HepG2 (cell line): ENCODE results near the gene CST4. TPM values are rescaled to one million over a fixed set of nuclear protein-coding genes. Genes with fewer than 3 reads are reported as not detected.

Source experiments
- AGO2 ChIP-seq: fragments of 200-400 bp; formaldehyde crosslinking; optimal IDR thresholded peaks from 2 replicates; pipeline ENCODE3; 2017; ENCODE audit warnings: mild to moderate bottlenecking, low read depth, low read length, moderate library complexity
- ERF ChIP-seq: IDR thresholded peaks from 2 replicates; pipeline ENCODE4 v1.6.1; 2018; ENCODE audit warnings: missing biosample characterization, missing genetic modification reagents
- HNRNPLL ChIP-seq: fragments of 200-400 bp; formaldehyde crosslinking; IDR thresholded peaks from 2 replicates; pipeline ENCODE4 v1.6.1; 2017; ENCODE audit warnings: mild to moderate bottlenecking, low read depth, low read length; ENCODE audit not compliant: poor library complexity, severe bottlenecking
- HOXA7 ChIP-seq: sonication (generic); formaldehyde crosslinking; IDR thresholded peaks from 2 replicates; pipeline ENCODE4 v1.8.1; 2022; ENCODE audit warnings: mild to moderate bottlenecking, missing genetic modification reagents, moderate library complexity
- MBD4 ChIP-seq: IDR thresholded peaks from 2 replicates; pipeline ENCODE4 v1.6.1; 2012; ENCODE audit warnings: low read length, inconsistent platforms, borderline replicate concordance
- SMAD3 ChIP-seq: sonication (generic); formaldehyde crosslinking; IDR thresholded peaks from 2 replicates; pipeline ENCODE4 v1.4.0; 2020; ENCODE audit warnings: missing genetic modification reagents
- SNAPC2 ChIP-seq: sonication (generic); formaldehyde crosslinking; IDR thresholded peaks from 2 replicates; pipeline ENCODE4 v1.8.1; 2022; ENCODE audit warnings: mild to moderate bottlenecking, missing genetic modification reagents
- ZC3H4 ChIP-seq: sonication (generic); formaldehyde crosslinking; IDR thresholded peaks from 2 replicates; pipeline ENCODE4 v1.4.0; 2020; ENCODE audit warnings: missing genetic modification reagents, borderline replicate concordance
- ZMYM4 ChIP-seq: sonication (generic); formaldehyde crosslinking; IDR thresholded peaks from 2 replicates; pipeline ENCODE4 v1.8.1; 2023; ENCODE audit warnings: mild to moderate bottlenecking, missing genetic modification reagents
- ZNF136 ChIP-seq: sonication (generic); formaldehyde crosslinking; IDR thresholded peaks from 2 replicates; pipeline ENCODE4 v1.8.1; 2022; ENCODE audit warnings: low read depth, mild to moderate bottlenecking, moderate library complexity, missing genetic modification reagents
- ZNF335 ChIP-seq: sonication (generic); formaldehyde crosslinking; IDR thresholded peaks from 2 replicates; pipeline ENCODE4 v1.4.0; 2020; ENCODE audit warnings: missing genetic modification reagents
- ZNF33B ChIP-seq: sonication (generic); formaldehyde crosslinking; IDR thresholded peaks from 2 replicates; pipeline ENCODE4 v1.5.1; 2020; ENCODE audit warnings: mild to moderate bottlenecking, missing genetic modification reagents
- ZNF446 ChIP-seq: sonication (generic); formaldehyde crosslinking; IDR thresholded peaks from 2 replicates; pipeline ENCODE4 v1.5.0; 2020; ENCODE audit warnings: mild to moderate bottlenecking, missing genetic modification reagents
- ZNF674 ChIP-seq: sonication (generic); formaldehyde crosslinking; IDR thresholded peaks from 2 replicates; pipeline ENCODE4 v1.5.0; 2020; ENCODE audit warnings: low read depth, mild to moderate bottlenecking, missing genetic modification reagents
- ZSCAN20 ChIP-seq: sonication (generic); formaldehyde crosslinking; IDR thresholded peaks from 2 replicates; pipeline ENCODE4 v1.4.0; 2020; ENCODE audit warnings: missing genetic modification reagents, mild to moderate bottlenecking, borderline replicate concordance
- polyA plus RNA-seq, 8 experiments: library from polyadenylated mRNA; depleted of rRNA in 3 of 8; stranded (reverse) in 7 of 8; unstranded in 1 of 8; fragments of >200 nt; fragmentation: Illumina TruSeq in 4 of 8; extraction: Trizol in 4 of 8; gene quantifications; 2 replicates each; pipeline versions ENCODE4 v1.2.1 to v1.2.3, GENCODE V29; 2011 to 2016; ENCODE audit warnings: low read depth in 4 of 8, missing spikeins in 1 of 8, mixed read lengths in 1 of 8; ENCODE audit not compliant: insufficient read depth in 1 of 8
- total RNA-seq, 5 experiments: library from RNA; depleted of rRNA; stranded (reverse); fragments of >200 nt; fragmentation: Illumina TruSeq; extraction: Trizol; gene quantifications; 2 replicates each; pipeline ENCODE4 v1.2.3, GENCODE V29; 2016; ENCODE audit warnings: low read depth in 1 of 5
- TF ChIP-seq, protein P1 (sequence below): sonication (generic); formaldehyde crosslinking; IDR thresholded peaks from 2 replicates; pipeline ENCODE4 v1.4.0; 2020; ENCODE audit warnings: mild to moderate bottlenecking, missing genetic modification reagents
- TF ChIP-seq, protein P2 (sequence below): IDR thresholded peaks from 2 replicates; pipeline ENCODE4 v1.6.1; 2016; ENCODE audit warnings: mild to moderate bottlenecking
- TF ChIP-seq, protein P3 (sequence below): sonication (generic); formaldehyde crosslinking; IDR thresholded peaks from 2 replicates; pipeline ENCODE4 v1.5.1; 2020; ENCODE audit warnings: mild to moderate bottlenecking, moderate library complexity, missing genetic modification reagents
- TF ChIP-seq, protein P4 (sequence below): IDR thresholded peaks from 2 replicates; pipeline ENCODE4 v1.6.1; 2016; ENCODE audit warnings: low read depth, borderline replicate concordance

The CST4 gene
- total and polyA plus RNA-seq, 2 of the 13 experiments (the other 11 are each of a cell fraction or from before 2014, with no cell fraction given) = not detected

DNA sequence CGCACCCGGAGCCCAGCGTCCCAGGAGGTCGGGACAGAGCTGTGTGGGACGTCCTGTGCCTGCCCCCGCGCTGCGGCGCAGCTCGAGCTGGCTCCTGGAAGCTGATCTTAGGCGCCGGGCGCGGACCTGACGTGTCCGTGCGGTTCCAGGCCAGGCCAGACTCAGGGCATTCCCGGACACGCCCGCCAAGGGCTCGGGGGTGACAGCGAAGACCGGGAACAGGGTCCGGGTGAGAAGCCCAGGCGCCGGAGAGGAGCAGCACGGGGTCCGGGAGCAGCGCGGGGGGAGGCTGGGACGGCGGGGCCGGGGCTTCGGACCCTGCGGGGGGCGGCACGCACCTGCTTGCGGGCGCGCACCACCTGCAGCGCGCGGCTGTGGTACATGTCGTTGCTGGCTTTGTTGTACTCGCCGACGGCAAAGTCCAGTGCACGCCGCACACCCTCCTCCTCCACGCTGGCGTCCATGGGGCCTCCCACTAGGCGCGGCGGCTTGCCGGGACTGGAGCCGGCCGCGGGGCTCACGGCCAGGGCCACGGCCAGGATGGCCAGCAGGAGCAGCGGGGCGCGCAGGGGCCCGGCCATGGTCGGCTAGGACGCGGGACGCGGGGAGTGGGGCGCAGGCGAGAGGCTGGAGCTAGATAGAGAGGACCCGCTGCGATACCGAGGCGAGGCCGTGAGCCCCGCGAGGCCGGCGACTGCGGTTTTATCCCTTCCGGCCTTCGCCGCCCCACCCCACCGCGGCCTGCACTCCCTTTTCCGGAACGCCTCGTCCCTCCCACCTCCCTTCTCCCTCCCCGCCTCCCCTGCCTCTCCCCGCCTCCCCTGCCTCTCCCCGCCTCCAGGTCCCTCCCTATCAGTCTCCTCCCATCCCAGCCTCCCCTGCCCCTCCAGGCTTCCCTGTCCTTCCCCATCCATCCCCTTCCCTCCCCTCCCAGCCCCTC, 51.3 kb downstream of the CST4 start, which contains the start of gene CST3 (continued):
- TF ChIP-seq, protein P1, sequence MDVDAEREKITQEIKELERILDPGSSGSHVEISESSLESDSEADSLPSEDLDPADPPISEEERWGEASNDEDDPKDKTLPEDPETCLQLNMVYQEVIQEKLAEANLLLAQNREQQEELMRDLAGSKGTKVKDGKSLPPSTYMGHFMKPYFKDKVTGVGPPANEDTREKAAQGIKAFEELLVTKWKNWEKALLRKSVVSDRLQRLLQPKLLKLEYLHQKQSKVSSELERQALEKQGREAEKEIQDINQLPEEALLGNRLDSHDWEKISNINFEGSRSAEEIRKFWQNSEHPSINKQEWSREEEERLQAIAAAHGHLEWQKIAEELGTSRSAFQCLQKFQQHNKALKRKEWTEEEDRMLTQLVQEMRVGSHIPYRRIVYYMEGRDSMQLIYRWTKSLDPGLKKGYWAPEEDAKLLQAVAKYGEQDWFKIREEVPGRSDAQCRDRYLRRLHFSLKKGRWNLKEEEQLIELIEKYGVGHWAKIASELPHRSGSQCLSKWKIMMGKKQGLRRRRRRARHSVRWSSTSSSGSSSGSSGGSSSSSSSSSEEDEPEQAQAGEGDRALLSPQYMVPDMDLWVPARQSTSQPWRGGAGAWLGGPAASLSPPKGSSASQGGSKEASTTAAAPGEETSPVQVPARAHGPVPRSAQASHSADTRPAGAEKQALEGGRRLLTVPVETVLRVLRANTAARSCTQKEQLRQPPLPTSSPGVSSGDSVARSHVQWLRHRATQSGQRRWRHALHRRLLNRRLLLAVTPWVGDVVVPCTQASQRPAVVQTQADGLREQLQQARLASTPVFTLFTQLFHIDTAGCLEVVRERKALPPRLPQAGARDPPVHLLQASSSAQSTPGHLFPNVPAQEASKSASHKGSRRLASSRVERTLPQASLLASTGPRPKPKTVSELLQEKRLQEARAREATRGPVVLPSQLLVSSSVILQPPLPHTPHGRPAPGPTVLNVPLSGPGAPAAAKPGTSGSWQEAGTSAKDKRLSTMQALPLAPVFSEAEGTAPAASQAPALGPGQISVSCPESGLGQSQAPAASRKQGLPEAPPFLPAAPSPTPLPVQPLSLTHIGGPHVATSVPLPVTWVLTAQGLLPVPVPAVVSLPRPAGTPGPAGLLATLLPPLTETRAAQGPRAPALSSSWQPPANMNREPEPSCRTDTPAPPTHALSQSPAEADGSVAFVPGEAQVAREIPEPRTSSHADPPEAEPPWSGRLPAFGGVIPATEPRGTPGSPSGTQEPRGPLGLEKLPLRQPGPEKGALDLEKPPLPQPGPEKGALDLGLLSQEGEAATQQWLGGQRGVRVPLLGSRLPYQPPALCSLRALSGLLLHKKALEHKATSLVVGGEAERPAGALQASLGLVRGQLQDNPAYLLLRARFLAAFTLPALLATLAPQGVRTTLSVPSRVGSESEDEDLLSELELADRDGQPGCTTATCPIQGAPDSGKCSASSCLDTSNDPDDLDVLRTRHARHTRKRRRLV (CRISPR knock-in tag) = no peak
- no peak; the same call in none of the 2 replicates for TF ChIP-seq ZSCAN20 (CRISPR knock-in tag)
- TF ChIP-seq SMAD3 = no peak; the same call in 1 of the 2 replicates
- peak; percentile 12; the same call in 1 of the 2 replicates for TF ChIP-seq ZNF136 (CRISPR knock-in tag)
- TF ChIP-seq ZMYM4 (CRISPR knock-in tag) = peak; percentile 90
- TF ChIP-seq, protein P2, sequence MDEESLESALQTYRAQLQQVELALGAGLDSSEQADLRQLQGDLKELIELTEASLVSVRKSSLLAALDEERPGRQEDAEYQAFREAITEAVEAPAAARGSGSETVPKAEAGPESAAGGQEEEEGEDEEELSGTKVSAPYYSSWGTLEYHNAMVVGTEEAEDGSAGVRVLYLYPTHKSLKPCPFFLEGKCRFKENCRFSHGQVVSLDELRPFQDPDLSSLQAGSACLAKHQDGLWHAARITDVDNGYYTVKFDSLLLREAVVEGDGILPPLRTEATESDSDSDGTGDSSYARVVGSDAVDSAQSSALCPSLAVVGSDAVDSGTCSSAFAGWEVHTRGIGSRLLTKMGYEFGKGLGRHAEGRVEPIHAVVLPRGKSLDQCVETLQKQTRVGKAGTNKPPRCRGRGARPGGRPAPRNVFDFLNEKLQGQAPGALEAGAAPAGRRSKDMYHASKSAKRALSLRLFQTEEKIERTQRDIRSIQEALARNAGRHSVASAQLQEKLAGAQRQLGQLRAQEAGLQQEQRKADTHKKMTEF = peak; percentile 90
- peak; percentile 96 for TF ChIP-seq ZNF446
- peak; percentile 56; the same call in 1 of the 2 replicates for TF ChIP-seq ZNF335 (CRISPR knock-in tag)
- 0 out of 2 replicates have a peak, but pooled peaks have one; percentile 68 for TF ChIP-seq HOXA7 (CRISPR knock-in tag)
- TF ChIP-seq SNAPC2 (CRISPR knock-in tag) = peak; percentile 88; the same call in 1 of the 2 replicates
- TF ChIP-seq, protein P3, sequence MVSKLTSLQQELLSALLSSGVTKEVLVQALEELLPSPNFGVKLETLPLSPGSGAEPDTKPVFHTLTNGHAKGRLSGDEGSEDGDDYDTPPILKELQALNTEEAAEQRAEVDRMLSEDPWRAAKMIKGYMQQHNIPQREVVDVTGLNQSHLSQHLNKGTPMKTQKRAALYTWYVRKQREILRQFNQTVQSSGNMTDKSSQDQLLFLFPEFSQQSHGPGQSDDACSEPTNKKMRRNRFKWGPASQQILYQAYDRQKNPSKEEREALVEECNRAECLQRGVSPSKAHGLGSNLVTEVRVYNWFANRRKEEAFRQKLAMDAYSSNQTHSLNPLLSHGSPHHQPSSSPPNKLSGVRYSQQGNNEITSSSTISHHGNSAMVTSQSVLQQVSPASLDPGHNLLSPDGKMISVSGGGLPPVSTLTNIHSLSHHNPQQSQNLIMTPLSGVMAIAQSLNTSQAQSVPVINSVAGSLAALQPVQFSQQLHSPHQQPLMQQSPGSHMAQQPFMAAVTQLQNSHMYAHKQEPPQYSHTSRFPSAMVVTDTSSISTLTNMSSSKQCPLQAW = no peak
- peak; percentile 79 for TF ChIP-seq ERF (CRISPR knock-in tag)
- TF ChIP-seq ZNF674 = 0 out of 2 replicates have a peak, but pooled peaks have one; percentile 76
- peak; percentile 99 for TF ChIP-seq AGO2
- TF ChIP-seq, protein P4, sequence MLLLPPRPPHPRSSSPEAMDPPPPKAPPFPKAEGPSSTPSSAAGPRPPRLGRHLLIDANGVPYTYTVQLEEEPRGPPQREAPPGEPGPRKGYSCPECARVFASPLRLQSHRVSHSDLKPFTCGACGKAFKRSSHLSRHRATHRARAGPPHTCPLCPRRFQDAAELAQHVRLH (CRISPR knock-in tag) = 0 out of 2 replicates have a peak, but pooled peaks have one; percentile 38
- peak; percentile 70; the same call in 1 of the 2 replicates for TF ChIP-seq ZC3H4
- peak; percentile 61 for TF ChIP-seq HNRNPLL
- TF ChIP-seq ZNF33B (CRISPR knock-in tag) = peak; percentile 76; the same call in 1 of the 2 replicates
- no peak for TF ChIP-seq MBD4
